ENCODE data around the gene SLC22A17. TPM values are rescaled to one million over a fixed set of nuclear protein-coding genes. Genes with fewer than 3 reads are reported as not detected.

Gene SLC22A17
- total and polyA plus RNA-seq, 2 experiments from 2014 or later = 44.4 to 62.9 TPM

DNA sequence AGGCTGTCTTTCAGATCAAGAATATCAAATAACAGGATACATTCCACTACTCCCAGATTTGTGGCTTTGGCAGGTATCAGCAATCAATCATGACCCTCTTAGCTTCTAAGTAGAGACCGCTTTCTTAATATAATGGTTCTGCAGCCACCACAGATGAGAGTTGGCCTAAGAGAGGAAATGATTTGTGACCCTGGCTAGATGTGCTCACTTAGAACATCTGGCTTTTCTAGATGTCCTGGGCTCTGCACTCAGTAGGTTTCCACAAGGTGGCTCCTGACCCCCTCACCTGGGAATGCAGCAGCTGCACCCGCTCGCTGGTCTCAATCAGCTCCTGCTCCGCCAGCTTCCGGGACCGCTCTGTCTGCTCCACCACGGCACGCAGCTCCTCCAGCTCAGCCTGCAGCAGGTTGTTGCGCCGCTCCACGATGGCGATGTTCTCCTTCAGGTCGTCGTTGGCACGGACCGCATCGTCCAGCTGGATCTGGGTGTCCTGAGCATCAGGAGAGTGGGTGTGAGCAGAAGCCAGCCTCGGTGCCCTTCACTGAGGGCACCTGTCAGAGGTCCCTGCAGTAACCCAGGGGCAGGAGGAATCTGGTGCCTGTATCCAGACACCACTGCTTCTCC lies 33.1 kb upstream of the SLC22A17 start:
- no peak overlapping the region for H3K4me2 ChIP-seq
- DNase-seq (ENCODE audit: low spot score) = no peak
- no peaks in the 10 kb centered on the region for H3K36me3 ChIP-seq (replicated peaks; ENCODE audit: insufficient read depth, low read depth)
- TF ChIP-seq EZH2 (IDR thresholded peaks at IDR 0.05; ENCODE audit: borderline replicate concordance) = no peak
- TF ChIP-seq EZH2phosphoT487 (IDR thresholded peaks at IDR 0.05; ENCODE audit: low read depth, severe bottlenecking, unreplicated experiment) = no peak
- TF ChIP-seq, protein P1, sequence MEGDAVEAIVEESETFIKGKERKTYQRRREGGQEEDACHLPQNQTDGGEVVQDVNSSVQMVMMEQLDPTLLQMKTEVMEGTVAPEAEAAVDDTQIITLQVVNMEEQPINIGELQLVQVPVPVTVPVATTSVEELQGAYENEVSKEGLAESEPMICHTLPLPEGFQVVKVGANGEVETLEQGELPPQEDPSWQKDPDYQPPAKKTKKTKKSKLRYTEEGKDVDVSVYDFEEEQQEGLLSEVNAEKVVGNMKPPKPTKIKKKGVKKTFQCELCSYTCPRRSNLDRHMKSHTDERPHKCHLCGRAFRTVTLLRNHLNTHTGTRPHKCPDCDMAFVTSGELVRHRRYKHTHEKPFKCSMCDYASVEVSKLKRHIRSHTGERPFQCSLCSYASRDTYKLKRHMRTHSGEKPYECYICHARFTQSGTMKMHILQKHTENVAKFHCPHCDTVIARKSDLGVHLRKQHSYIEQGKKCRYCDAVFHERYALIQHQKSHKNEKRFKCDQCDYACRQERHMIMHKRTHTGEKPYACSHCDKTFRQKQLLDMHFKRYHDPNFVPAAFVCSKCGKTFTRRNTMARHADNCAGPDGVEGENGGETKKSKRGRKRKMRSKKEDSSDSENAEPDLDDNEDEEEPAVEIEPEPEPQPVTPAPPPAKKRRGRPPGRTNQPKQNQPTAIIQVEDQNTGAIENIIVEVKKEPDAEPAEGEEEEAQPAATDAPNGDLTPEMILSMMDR (IDR thresholded peaks at IDR 0.05; ENCODE audit: poor library complexity) = no peak
- no peaks in the 10 kb centered on the region for H3K4me1 ChIP-seq (ENCODE audit: insufficient read depth)
- no peaks in the 10 kb centered on the region for H3K9me3 ChIP-seq (ENCODE audit: low read depth)
- H3K27me3 ChIP-seq = no peaks in the 10 kb centered on the region
- WGBS (ENCODE audit: low lambda C conversion rate, missing lambda C conversion rate) = 89% methylated on average over 18 of the region's 18 CpGs
- H3K4me3 ChIP-seq = no peak overlapping the region
- H3K79me2 ChIP-seq = no peaks in the 10 kb centered on the region
- no peaks in the 10 kb centered on the region for H3K9me2 ChIP-seq (replicated peaks; ENCODE audit: insufficient read depth)
- no peak overlapping the region for H2AFZ ChIP-seq
- no peak overlapping the region for H3K27ac ChIP-seq
- no peaks in the 10 kb centered on the region for H4K20me1 ChIP-seq (ENCODE audit: insufficient read depth, poor library complexity, severe bottlenecking)

DNA sequence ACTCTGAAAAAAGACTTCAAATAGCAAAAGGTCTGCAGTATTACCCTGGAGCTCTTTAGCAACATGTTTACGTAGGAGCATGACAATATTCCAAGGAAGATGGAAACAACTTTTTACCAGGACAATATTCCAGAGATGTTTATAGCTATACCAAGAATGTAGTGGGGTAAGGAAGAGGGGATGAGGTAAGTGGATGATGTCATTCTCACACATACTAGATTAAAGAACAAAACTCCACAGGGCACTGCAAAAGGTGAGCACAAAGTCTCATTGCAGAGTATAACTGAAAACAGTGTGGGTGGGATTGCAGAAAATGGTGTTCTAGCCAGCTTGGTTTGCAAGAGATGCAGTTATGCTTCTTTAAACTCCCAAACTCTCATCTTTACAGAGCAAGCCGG lies 32.6 kb upstream of the SLC22A17 start:
- Histone ChIP-seq H3K9me2 (replicated peaks; ENCODE audit: insufficient read depth) (no peaks in the 10 kb centered on the region), H3K27ac (no peak overlapping the region), H3K9me3 (ENCODE audit: low read depth) (no peaks in the 10 kb centered on the region), H3K36me3 (replicated peaks; ENCODE audit: insufficient read depth, low read depth) (no peaks in the 10 kb centered on the region), H3K79me2 (no peaks in the 10 kb centered on the region), H3K4me3 (no peak overlapping the region), H3K4me1 (ENCODE audit: insufficient read depth) (no peaks in the 10 kb centered on the region), H4K20me1 (ENCODE audit: insufficient read depth, poor library complexity, severe bottlenecking) (no peaks in the 10 kb centered on the region), H3K4me2 (no peak overlapping the region), H3K27me3 (no peaks in the 10 kb centered on the region), H2AFZ (no peak overlapping the region)
- WGBS (ENCODE audit: low lambda C conversion rate, missing lambda C conversion rate) = 59% methylated on average over 2 of the region's 2 CpGs
- no peak for TF ChIP-seq EZH2phosphoT487 (IDR thresholded peaks at IDR 0.05; ENCODE audit: low read depth, severe bottlenecking, unreplicated experiment)
- TF ChIP-seq, protein P1 (IDR thresholded peaks at IDR 0.05; ENCODE audit: poor library complexity) = no peak
- TF ChIP-seq EZH2 (IDR thresholded peaks at IDR 0.05; ENCODE audit: borderline replicate concordance) = no peak
- no peak for DNase-seq (ENCODE audit: low spot score)

DNA sequence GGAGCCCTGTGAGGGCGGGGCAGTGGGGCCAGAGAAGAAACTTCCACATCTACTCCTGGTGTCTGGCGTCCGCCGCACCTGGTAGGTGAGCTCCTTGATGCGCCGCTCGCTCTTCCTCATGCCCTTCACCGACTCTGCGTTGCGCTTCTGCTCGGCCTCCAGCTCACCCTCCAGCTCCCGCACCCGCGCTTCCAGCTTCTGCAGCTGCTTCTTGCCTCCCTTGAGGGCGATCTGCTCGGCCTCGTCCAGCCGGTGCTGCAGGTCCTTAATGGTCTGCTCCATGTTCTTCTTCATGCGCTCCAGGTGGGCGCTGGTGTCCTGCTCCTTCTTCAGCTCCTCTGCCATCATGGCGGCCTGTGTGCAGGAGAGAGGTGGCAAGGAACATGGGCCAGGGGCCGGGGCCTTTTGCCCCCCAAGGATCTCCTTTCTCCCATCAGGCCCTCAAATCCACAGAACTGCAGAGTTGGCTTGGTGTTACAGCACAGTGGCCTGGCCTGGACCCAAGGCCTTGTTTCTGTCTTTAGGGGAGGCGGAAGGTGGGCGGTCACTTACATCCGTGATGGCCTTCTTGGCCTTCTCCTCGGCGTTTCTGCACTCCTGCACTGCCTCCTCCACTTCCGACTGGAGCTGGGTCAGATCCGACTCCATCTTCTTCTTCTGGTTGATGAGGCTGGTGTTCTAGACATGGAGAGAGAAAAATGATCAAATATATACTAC lies 31.8 kb upstream of the SLC22A17 start:
- TF ChIP-seq EZH2 (IDR thresholded peaks at IDR 0.05; ENCODE audit: borderline replicate concordance) (no peak), EZH2phosphoT487 (IDR thresholded peaks at IDR 0.05; ENCODE audit: low read depth, severe bottlenecking, unreplicated experiment) (no peak)
- TF ChIP-seq, protein P1 (IDR thresholded peaks at IDR 0.05; ENCODE audit: poor library complexity) = no peak
- no peaks in the 10 kb centered on the region for H3K36me3 ChIP-seq (replicated peaks; ENCODE audit: insufficient read depth, low read depth)
- no peak overlapping the region for H3K4me2 ChIP-seq
- WGBS (ENCODE audit: low lambda C conversion rate, missing lambda C conversion rate) = 95% methylated on average over 28 of the region's 29 CpGs
- H3K4me3 ChIP-seq = no peak overlapping the region
- no peaks in the 10 kb centered on the region for H4K20me1 ChIP-seq (ENCODE audit: insufficient read depth, poor library complexity, severe bottlenecking)
- no peak overlapping the region for H2AFZ ChIP-seq
- H3K4me1 ChIP-seq (ENCODE audit: insufficient read depth) = no peaks in the 10 kb centered on the region
- no peak overlapping the region for H3K27ac ChIP-seq
- no peak for DNase-seq (ENCODE audit: low spot score)
- no peaks in the 10 kb centered on the region for H3K9me3 ChIP-seq (ENCODE audit: low read depth)
- H3K79me2 ChIP-seq = no peaks in the 10 kb centered on the region
- no peaks in the 10 kb centered on the region for H3K27me3 ChIP-seq
- H3K9me2 ChIP-seq (replicated peaks; ENCODE audit: insufficient read depth) = no peaks in the 10 kb centered on the region

Data from hepatocyte (in vitro differentiated cells).